HEK293T (cell line): ENCODE measurements around the gene PLCH2.

Experiments used
- CTCF ChIA-PET: fragments of 350-600 bp; formaldehyde crosslinking; extraction: SDS; loops from one replicate; lab custom pipeline; 2021; ENCODE audit warnings: antibody characterized with exemption, inconsistent platforms; lab: Yijun Ruan, JAX
- POLR2A ChIA-PET: fragments of 350-600 bp; formaldehyde crosslinking; extraction: SDS; loops from one replicate; lab custom pipeline; 2020; ENCODE audit warnings: antibody characterized with exemption, inconsistent platforms; lab: Yijun Ruan, JAX
- DNase-seq: peaks from one replicate; pipeline ENCODE4 v3.0.0; 2012; ENCODE audit warnings: mixed read lengths; ENCODE audit errors: extremely low spot score
- ARNT ChIP-seq: fragments of 450-650 bp; IDR thresholded peaks from 2 replicates; pipeline ENCODE4 v1.6.1; 2017; ENCODE audit warnings: mild to moderate bottlenecking
- BHLHE40 ChIP-seq: fragments of 450-650 bp; IDR thresholded peaks from 2 replicates; pipeline ENCODE4 v1.6.1; 2016; ENCODE audit warnings: mild to moderate bottlenecking, moderate library complexity, borderline replicate concordance
- CTBP1 ChIP-seq: fragments of 450-650 bp; IDR thresholded peaks from 2 replicates; pipeline ENCODE4 v1.6.1; 2016; ENCODE audit warnings: borderline replicate concordance
- ELF4 ChIP-seq: fragments of 450-650 bp; IDR thresholded peaks from 2 replicates; pipeline ENCODE4 v1.6.1; 2017; ENCODE audit warnings: antibody characterized with exemption
- FOXA1 ChIP-seq: fragments of 450-650 bp; IDR thresholded peaks from 2 replicates; pipeline ENCODE4 v1.6.1; 2016; ENCODE audit warnings: mild to moderate bottlenecking
- FOXK2 ChIP-seq: fragments of 450-650 bp; IDR thresholded peaks from 2 replicates; pipeline ENCODE4 v1.6.1; 2016; ENCODE audit warnings: mild to moderate bottlenecking
- FOXM1 ChIP-seq: fragments of 450-650 bp; IDR thresholded peaks from 2 replicates; pipeline ENCODE4 v1.6.1; 2017; ENCODE audit warnings: mild to moderate bottlenecking, borderline replicate concordance
- HDGF ChIP-seq: fragments of 450-650 bp; IDR thresholded peaks from 2 replicates; pipeline ENCODE4 v1.6.1; 2017; ENCODE audit warnings: antibody characterized with exemption, borderline replicate concordance
- L3MBTL2 ChIP-seq: fragments of 450-650 bp; conservative IDR thresholded peaks from 2 replicates; pipeline ENCODE4 v1.6.1; 2016; ENCODE audit warnings: mild to moderate bottlenecking
- LEF1 ChIP-seq: fragments of 450-650 bp; IDR thresholded peaks from 2 replicates; pipeline ENCODE4 v1.6.1; 2017; ENCODE audit warnings: mild to moderate bottlenecking, borderline replicate concordance
- NFRKB ChIP-seq: fragments of 450-650 bp; IDR thresholded peaks from 2 replicates; pipeline ENCODE4 v1.6.1; 2016; ENCODE audit warnings: mild to moderate bottlenecking, moderate library complexity
- SP1 ChIP-seq: fragments of 450-650 bp; IDR thresholded peaks from 2 replicates; pipeline ENCODE4 v1.6.1; 2017
- SUZ12 ChIP-seq: fragments of 450-650 bp; IDR thresholded peaks from 2 replicates; pipeline ENCODE4 v1.6.1; 2016; ENCODE audit warnings: mild to moderate bottlenecking
- TARDBP ChIP-seq: fragments of 450-650 bp; IDR thresholded peaks from 2 replicates; pipeline ENCODE4 v1.6.1; 2016
- ZNF384 ChIP-seq: fragments of 450-650 bp; IDR thresholded peaks from 2 replicates; pipeline ENCODE4 v1.6.1; 2016
- TF ChIP-seq, protein P1 (sequence below): fragments of 450-650 bp; IDR thresholded peaks from 2 replicates; pipeline ENCODE4 v1.6.1; 2016

Gene PLCH2

GRCh38 chr1:2465371-2466269 is 10.5 kb upstream of the PLCH2 start:
- no peak for DNase-seq
- CTCF ChIA-PET, result no interaction called here
- POLR2A ChIA-PET, result no interaction called here
- no peak for TF ChIP-seq ARNT
- no peak for TF ChIP-seq TARDBP
- TF ChIP-seq ZNF384, result no peak
- TF ChIP-seq FOXA1, result no peak
- TF ChIP-seq FOXM1, result no peak
- no peak for TF ChIP-seq BHLHE40
- TF ChIP-seq FOXK2, result no peak
- TF ChIP-seq L3MBTL2, result no peak
- no peak for TF ChIP-seq NFRKB
- TF ChIP-seq HDGF, result no peak
- TF ChIP-seq SUZ12, result no peak
- TF ChIP-seq CTBP1, result no peak
- no peak for TF ChIP-seq LEF1

- ChIA-PET POLR2A (no interaction called here), CTCF (no interaction called here)
- DNase-seq, result no peak
Measured at GRCh38 chr1:2466270-2466665, 9.8 kb upstream of the PLCH2 start.

GRCh38 chr1:2466958-2467554 is 9.0 kb upstream of the PLCH2 start:
- DNase-seq, result peak; percentile 77
- ChIA-PET CTCF (no interaction called here), POLR2A (no interaction called here)
- TF ChIP-seq SP1, result peak; percentile 63
- TF ChIP-seq ZNF384, result no peak
- no peak for TF ChIP-seq TARDBP
- no peak for TF ChIP-seq SUZ12

More at GRCh38 chr1:2466270-2466665, 9.8 kb upstream of the PLCH2 start:
- TF ChIP-seq FOXM1, result no peak
- TF ChIP-seq CTBP1, result no peak
- TF ChIP-seq NFRKB, result no peak
- TF ChIP-seq FOXK2, result no peak

- ChIA-PET POLR2A (no interaction called here), CTCF (no interaction called here)
- TF ChIP-seq FOXA1, result no peak
- TF ChIP-seq NFRKB, result no peak
- no peak for TF ChIP-seq ELF4
- no peak for TF ChIP-seq TARDBP
- no peak for TF ChIP-seq FOXK2
- TF ChIP-seq CTBP1, result no peak
- TF ChIP-seq, protein P1, sequence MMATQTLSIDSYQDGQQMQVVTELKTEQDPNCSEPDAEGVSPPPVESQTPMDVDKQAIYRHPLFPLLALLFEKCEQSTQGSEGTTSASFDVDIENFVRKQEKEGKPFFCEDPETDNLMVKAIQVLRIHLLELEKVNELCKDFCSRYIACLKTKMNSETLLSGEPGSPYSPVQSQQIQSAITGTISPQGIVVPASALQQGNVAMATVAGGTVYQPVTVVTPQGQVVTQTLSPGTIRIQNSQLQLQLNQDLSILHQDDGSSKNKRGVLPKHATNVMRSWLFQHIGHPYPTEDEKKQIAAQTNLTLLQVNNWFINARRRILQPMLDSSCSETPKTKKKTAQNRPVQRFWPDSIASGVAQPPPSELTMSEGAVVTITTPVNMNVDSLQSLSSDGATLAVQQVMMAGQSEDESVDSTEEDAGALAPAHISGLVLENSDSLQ, result no peak
- TF ChIP-seq L3MBTL2, result no peak
- no peak for TF ChIP-seq FOXM1
- no peak for TF ChIP-seq BHLHE40
- TF ChIP-seq ZNF384, result no peak
- TF ChIP-seq HDGF, result no peak
- no peak for TF ChIP-seq SUZ12
- no peak for TF ChIP-seq SP1
- TF ChIP-seq LEF1, result no peak
- TF ChIP-seq ARNT, result no peak
- DNase-seq, result peak; percentile 46
Measured at GRCh38 chr1:2468041-2468472, 8.0 kb upstream of the PLCH2 start.

GRCh38 chr1:2468540-2468939 is 7.5 kb upstream of the PLCH2 start:
- no peak for DNase-seq
- TF ChIP-seq SUZ12 (no peak), FOXA1 (no peak), ARNT (no peak), CTBP1 (no peak), HDGF (no peak), SP1 (no peak), L3MBTL2 (no peak), FOXK2 (no peak), FOXM1 (no peak), ZNF384 (no peak), ELF4 (no peak), NFRKB (no peak), LEF1 (no peak), BHLHE40 (no peak), TARDBP (no peak)
- TF ChIP-seq, protein P1, result no peak
- ChIA-PET POLR2A (no interaction called here), CTCF (no interaction called here)

DNA sequence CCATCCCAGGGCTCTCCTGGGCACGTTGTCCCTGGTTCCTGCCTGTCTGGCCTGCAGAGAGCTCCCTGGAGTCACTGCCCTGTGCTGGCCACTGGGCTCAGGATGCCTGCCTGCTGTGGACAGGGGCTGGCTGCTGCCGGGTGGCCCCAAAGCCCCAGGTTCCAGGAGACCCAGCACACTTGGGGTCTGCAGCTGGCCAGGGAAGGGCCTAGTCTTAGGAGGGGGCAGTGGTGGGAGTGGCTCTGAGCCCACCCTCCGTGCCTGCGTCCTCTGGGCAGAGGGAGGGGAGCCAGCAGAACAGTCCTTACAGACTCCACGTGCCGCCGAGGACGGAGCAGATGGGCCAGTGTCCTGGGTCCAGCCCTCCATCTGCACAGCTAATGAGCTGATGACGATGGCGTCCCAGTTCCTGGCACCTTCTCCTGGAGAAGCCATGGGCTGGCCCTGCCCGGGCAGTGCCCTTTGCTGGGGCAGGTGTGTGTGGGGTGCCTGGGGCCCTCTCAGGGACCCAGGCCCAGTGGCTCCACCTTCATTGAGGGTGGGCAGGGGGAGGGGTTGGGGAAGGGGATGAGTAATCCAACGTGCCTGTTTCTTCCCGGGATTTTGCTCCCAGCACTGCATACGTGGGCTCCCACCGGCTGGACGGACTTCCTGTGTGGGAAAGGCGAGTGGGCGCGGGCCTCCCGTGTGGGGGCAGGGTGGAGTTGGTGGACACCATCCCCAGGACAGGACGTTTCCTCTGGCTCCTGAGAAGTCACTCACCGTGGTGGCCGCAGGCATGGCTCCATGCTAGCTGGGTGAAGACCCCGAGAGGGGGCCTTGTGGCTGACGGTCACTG is 6.8 kb upstream of the PLCH2 start:
- no peak for DNase-seq
- POLR2A ChIA-PET, result interaction anchor here (1.5 kb wide), 1 partner anchor 11 kb away, joined by 3 read pairs; no protein-coding TSS in a partner anchor
- no peak for TF ChIP-seq TARDBP
- TF ChIP-seq FOXK2, result no peak
- no peak for TF ChIP-seq ZNF384
- TF ChIP-seq LEF1, result no peak
- TF ChIP-seq ELF4, result no peak
- no peak for TF ChIP-seq FOXM1
- no peak for TF ChIP-seq SUZ12
- no peak for TF ChIP-seq SP1
- no peak for TF ChIP-seq L3MBTL2
- CTCF ChIA-PET, result no interaction called here
